Right lobe of liver (tissue), 4 donors: Measurements from ENCODE around the gene ERG28.

ENCODE experiments used
- CTCF ChIP-seq, 4 donors: fragments of 200-600 bp in 3 of 4; fragments of 450-650 bp in 1 of 4; IDR thresholded peaks; one replicate each; pipeline versions ENCODE4 v1.5.1 to v1.8.0; 2016 to 2022; ENCODE audit warnings: antibody characterized with exemption in 4 of 4, mild to moderate bottlenecking in 2 of 4
- POLR2A ChIP-seq: fragments of 450-650 bp; IDR thresholded peaks from one replicate; pipeline ENCODE4 v1.6.1; 2017; ENCODE audit warnings: antibody characterized with exemption, mild to moderate bottlenecking
- donor health status: DM: no; HTN: no; CAD: no.
- donor health status: DM: no; HTN: no; CAD: no.
- donor health status: DM: no; HTN: yes; CAD: no.

GRCh38 chr14:75660238-75660629 is 442 bp downstream of the ERG28 start:
- TF ChIP-seq CTCF (IDR thresholded peaks at IDR 0.05) (no peak), POLR2A (no peak)
